Spinal cord (tissue), 10 donors: ENCODE data around the gene CRY2. TPM values are rescaled to one million over a fixed set of nuclear protein-coding genes. Genes with fewer than 3 reads are reported as not detected.
A peak's percentile ranks its signal among the peaks of the same experiment; 100 is the strongest.
"Not testable (repeated sequence)": the region's sequence is repeated elsewhere in the genome, so short reads cannot be mapped to it uniquely, and the experiment has no call there.

ENCODE experiments used
- DNase-seq, 6 donors: peaks; one replicate each; pipeline versions ENCODE4 v3.0.0 to v3.0.0-alpha.2; 2013 to 2015; ENCODE audit warnings: low spot score in 6 of 6, low read depth in 4 of 6
- H3K27ac ChIP-seq: one replicate; pipeline ENCODE4 v1.5.1; 2013; ENCODE audit warnings: low read depth, low read length, control low read depth
- H3K27me3 ChIP-seq: one replicate; pipeline ENCODE4 v1.6.1; 2013; ENCODE audit warnings: low read length; ENCODE audit not compliant: control insufficient read depth, insufficient read depth
- H3K36me3 ChIP-seq: one replicate; pipeline ENCODE4 v1.6.1; 2013; ENCODE audit warnings: low read length; ENCODE audit not compliant: control insufficient read depth, insufficient read depth
- H3K4me1 ChIP-seq: one replicate; pipeline ENCODE4 v1.6.1; 2013; ENCODE audit warnings: low read length; ENCODE audit not compliant: control insufficient read depth, insufficient read depth
- H3K4me3 ChIP-seq: one replicate; pipeline ENCODE4 v1.5.1; 2013; ENCODE audit warnings: low read depth, low read length, control low read depth
- H3K9me3 ChIP-seq: one replicate; pipeline ENCODE4 v1.6.1; 2013; ENCODE audit warnings: low read length; ENCODE audit not compliant: control insufficient read depth, insufficient read depth
- WGBS: methylation state at CpG from one replicate; pipeline ENCODE4 v1.1.5; 2013; ENCODE audit warnings: missing lambda C conversion rate; ENCODE audit not compliant: insufficient coverage; 5-methylcytosine and 5-hydroxymethylcytosine counted together
- polyA plus RNA-seq, 2 donors: library from polyadenylated mRNA; unstranded; fragments of 120-200 nt; gene quantifications; one replicate each; pipeline ENCODE4 v1.2.1, GENCODE V29; 2013; ENCODE audit not compliant: insufficient read length in 2 of 2
- total RNA-seq, 2 donors: library from RNA; depleted of rRNA in 1 of 2; stranded (reverse); fragments of 120-200 nt in 1 of 2; fragments of >200 nt in 1 of 2; gene quantifications; one replicate each; pipeline versions ENCODE4 v1.2.3 to v1.2.4, GENCODE V29; 2013 to 2014
- donor health status: healthy.

Gene CRY2
- total and polyA plus RNA-seq, 4 donors: 38.9 to 45.2 (median 41.7) TPM

DNA sequence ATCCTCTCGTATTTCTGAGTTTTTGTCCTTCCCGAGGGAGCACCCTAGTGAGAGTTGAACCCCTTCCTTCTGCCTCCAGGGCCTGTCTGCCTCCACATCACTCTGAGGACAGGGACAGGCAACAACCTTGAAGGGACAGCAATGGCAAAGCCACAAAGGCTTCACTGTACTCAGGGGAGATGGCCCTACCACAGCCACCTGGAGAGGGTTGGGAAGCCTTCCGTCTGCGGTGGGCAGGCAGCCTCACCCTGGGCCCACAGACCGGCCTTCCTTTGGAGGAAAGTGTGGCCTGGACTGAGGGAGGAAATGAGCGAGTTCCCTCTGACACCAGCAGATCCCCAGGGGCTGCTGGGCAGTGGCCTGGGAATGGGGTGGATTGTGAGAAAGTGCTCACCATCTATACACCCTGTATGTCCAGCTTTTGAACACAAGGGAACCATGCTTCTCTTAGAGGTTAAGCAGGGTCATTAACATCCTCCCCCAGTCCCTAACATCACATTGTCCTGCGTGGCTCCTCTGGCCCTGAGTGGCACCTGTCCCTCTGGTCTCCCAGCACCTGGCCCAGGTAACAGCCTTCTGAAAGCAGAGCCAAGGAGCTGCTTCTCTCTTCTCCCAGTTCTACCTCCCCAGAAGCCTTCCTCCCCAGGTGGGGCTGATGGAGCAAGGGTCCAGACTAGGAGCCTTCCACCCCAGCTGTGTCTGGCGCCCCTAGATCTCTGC is 35.5 kb upstream of the CRY2 start:
- WGBS: 92% methylated on average over 7 of the region's 8 CpGs
- H3K4me1 ChIP-seq: peaks cover 15% of the 10 kb centered on the region
- no peak overlapping the region for H3K4me3 ChIP-seq
- no peaks in the 10 kb centered on the region for H3K27me3 ChIP-seq
- H3K27ac ChIP-seq: no peak overlapping the region
- H3K36me3 ChIP-seq: peaks cover 44% of the 10 kb centered on the region
- H3K9me3 ChIP-seq: no peaks in the 10 kb centered on the region
- no peak for DNase-seq

DNA sequence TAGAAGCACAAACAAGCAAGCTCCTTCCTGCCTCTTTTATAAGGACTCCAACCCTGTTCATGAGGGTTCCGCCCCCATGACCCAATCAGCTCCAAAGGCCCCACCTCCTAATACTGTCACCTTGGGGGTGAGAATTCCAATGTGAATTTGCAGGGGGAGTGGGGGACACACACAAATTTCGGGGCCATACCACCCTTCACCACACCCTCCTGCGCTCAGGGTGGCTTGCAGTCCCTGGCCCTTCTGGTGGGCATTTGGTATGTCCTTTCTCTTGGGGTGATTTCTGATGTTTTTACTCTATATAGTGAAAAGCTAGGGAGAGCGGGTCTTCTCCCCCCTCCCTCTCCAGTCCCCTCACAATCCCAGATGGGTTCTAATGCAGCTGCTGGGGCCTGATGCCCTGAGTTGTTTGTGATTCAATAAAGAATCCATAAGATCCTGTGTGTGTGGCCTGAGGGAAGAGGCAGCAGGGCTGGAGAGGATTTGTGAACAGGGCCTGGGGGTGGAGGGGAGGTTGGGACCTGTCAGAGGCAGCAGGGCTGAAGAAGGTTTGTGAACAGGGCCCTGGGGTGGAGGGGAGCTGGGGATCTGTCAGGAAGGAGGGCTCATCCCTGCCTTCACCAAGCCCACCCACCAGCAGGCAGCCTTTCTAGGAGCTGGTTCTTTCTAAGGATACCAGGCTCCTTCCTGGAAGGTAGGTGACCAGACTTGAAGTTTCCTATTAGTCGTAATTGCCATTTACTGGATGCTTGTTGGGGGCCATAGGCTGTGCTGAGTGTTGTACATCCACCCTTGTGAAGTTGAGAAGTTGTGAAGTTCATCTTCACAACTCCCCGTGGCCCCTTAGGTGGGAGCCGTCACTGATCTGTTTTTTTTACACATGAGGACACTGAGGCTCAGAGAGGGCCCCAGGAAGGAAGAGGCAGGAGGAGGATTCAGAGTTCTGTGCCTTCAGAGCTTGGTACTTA is 34.4 kb upstream of the CRY2 start:
- peaks cover 40% of the 10 kb centered on the region for H3K36me3 ChIP-seq
- no peak overlapping the region for H3K4me3 ChIP-seq
- peaks cover 4% of the 10 kb centered on the region for H3K4me1 ChIP-seq
- no peaks in the 10 kb centered on the region for H3K27me3 ChIP-seq
- H3K27ac ChIP-seq: no peak overlapping the region
- WGBS: 83% methylated on average over 3 of the region's 7 CpGs
- no peaks in the 10 kb centered on the region for H3K9me3 ChIP-seq
- no peak for DNase-seq

DNA sequence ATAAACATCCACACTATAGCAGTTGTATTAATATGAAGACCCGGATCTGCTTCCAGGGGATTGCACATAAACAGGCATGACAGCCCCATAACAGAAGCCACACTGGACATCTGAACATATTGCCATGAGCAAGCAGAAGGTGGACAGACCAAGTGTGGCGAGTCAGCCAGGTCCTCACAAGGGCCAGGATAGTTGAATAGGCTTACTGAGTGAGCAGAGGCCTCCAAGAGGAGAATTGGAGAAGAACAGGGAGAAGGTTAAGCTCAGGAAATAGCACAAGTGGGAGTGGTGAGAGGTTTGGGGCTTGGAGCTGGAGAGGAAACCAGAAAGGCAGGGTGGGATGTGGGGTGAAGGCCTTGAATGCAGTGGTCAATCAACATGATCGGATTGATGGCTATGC is 31.5 kb upstream of the CRY2 start:
- no peak for DNase-seq
- WGBS: 40% methylated on average over 1 of the region's 3 CpGs
- no peak overlapping the region for H3K4me3 ChIP-seq
- H3K4me1 ChIP-seq: peaks cover 3% of the 10 kb centered on the region
- peaks cover 17% of the 10 kb centered on the region for H3K36me3 ChIP-seq
- H3K27ac ChIP-seq: no peak overlapping the region
- no peaks in the 10 kb centered on the region for H3K9me3 ChIP-seq
- H3K27me3 ChIP-seq: no peaks in the 10 kb centered on the region

DNA sequence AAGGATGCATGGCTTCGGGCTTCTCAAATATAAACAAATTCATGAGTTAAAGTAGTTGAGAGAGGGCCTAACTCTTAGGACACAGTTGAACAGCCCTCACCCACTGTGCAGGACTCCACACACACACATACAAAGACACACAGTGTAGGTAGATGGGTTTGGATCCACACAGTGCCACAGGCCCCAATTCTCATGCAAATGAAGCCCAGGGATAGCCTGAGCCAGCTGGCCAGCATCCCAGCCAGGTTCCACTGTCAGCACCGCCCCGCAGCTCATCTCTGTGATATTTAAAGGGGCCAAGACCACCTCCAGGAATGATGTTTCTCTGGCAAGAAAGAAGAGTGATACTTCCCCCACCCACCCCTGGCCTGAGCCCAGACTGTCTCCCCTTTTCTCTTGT is 30.7 kb upstream of the CRY2 start:
- peak in 2 of 6 donors; percentile 46 to 73 for DNase-seq
- H3K9me3 ChIP-seq: no peaks in the 10 kb centered on the region
- no peak overlapping the region for H3K27ac ChIP-seq
- H3K27me3 ChIP-seq: no peaks in the 10 kb centered on the region
- 17% methylated on average over 2 of the region's 3 CpGs for WGBS
- peaks cover 9% of the 10 kb centered on the region for H3K36me3 ChIP-seq
- H3K4me1 ChIP-seq: peaks cover 3% of the 10 kb centered on the region
- H3K4me3 ChIP-seq: no peak overlapping the region

DNA sequence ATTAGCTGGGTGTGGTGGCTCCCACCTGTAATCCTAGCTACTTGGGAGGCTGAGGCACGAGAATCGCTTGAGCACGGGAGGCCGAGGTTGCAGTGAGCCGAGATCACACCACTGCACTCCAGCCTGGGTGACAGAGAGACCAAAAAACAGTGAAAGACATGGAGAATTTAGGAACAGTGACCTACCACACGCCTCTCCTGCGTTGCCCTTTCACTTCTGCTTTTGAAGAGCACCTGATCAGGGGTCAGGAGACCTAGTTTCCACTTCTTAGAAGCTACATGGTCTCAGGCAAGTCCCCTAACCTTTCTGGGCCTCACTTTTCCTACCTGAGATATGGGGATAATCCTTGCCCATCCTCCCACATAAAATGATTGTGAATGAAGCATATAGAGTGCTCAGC is 30.1 kb upstream of the CRY2 start:
- no peak overlapping the region for H3K27ac ChIP-seq
- peaks cover 3% of the 10 kb centered on the region for H3K4me1 ChIP-seq
- H3K9me3 ChIP-seq: no peaks in the 10 kb centered on the region
- H3K36me3 ChIP-seq: peaks cover 3% of the 10 kb centered on the region
- DNase-seq: no peak
- H3K27me3 ChIP-seq: no peaks in the 10 kb centered on the region
- H3K4me3 ChIP-seq: no peak overlapping the region
- WGBS: 97% methylated on average over 7 of the region's 7 CpGs

DNA sequence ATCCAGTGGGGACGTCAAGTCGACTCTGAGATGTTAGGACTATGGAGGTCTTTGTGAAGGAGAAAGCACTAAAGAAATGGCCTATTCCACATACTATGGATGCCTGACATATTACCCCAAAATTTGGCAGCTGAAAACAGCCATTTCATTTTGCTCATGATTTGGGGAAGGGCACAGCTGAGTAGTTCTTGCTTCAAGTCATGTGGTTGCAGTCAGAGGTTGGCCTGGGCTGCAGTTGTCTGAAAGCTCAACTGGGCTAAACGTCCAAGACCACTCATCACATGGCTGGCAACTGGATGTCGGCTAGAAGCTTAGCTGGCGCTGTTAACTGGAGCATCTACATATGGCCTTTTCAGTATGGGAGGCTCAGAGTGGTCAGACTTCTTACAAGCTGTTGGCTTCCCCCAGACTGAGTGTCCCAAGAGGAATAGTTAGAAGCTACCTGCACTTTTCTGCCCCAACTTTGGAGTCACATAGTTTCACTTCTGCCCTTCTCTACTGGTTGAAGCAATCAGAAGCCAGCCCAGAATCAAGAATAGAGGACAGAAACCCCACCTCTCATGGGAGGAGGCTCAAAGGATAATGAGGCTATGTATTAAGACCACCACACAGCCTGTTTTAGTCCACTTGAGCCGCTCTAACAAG is 28.2 kb upstream of the CRY2 start:
- no peaks in the 10 kb centered on the region for H3K36me3 ChIP-seq

DNA sequence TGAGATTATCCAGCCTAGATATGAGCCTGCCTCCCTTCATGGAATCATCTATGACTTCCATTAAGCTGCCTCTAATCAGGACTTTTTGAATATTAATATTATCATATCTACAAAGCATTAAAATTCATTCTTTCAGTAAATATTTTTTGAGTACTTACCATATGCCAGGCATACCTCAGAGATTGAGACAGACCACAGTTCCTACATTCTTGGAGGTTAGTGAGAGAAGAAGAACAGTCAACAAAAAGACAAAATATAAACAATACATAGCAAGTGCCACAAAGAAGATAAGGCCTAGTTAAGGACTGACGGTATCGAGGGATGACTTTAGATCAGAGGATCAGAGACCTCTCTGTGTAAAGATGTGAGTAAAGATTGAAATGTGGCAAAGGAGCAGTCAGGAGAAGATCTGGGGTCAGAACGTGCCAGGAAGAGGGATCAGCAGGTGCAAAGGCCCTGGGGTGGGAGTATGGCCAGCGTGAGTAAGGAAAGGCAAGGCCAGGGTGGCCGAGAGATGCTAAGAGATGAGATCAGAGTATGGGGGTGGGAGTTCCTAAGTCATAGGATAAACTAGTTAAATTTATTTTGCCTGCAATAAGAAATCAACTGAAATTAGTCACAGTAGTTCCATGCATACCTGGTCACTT is 26.9 kb upstream of the CRY2 start:
- DNase-seq: no peak
- Histone ChIP-seq H3K4me3 (no peak overlapping the region), H3K4me1 (peaks cover 3% of the 10 kb centered on the region), H3K36me3 (no peaks in the 10 kb centered on the region), H3K9me3 (no peaks in the 10 kb centered on the region), H3K27me3 (no peaks in the 10 kb centered on the region), H3K27ac (no peak overlapping the region)
- 96% methylated on average over 4 of the region's 5 CpGs for WGBS

More for the DNA sequence above, 28.2 kb upstream of the CRY2 start:
- H3K27ac ChIP-seq: no peak overlapping the region
- H3K27me3 ChIP-seq: no peaks in the 10 kb centered on the region
- H3K9me3 ChIP-seq: no peaks in the 10 kb centered on the region
- H3K4me1 ChIP-seq: peaks cover 3% of the 10 kb centered on the region
- H3K4me3 ChIP-seq: no peak overlapping the region
- no peak for DNase-seq
- WGBS: 86% methylated on average over 3 of the region's 6 CpGs

DNA sequence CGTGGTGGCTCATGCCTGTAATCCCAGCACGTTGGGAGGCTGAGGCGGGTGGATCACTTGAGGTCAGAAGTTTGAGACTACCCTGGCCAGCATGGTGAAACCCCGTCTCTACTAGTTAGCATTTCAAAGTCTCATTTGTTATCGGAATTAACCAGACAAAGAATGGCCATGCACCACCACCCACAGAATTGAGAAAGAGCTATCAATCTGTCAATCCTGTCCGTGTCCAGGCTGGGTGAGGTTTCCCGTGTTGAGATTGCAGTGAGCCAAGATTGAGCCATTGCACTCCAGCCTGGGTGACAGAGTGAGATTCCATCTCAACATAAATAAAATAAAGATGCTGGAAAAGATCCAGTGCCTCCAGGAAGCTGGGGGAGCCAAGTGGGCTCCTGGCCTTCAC is 20.8 kb upstream of the CRY2 start:
- H3K27ac ChIP-seq, DNase-seq, H3K36me3 ChIP-seq, H3K9me3 ChIP-seq, H3K4me3 ChIP-seq, H3K27me3 ChIP-seq, H3K4me1 ChIP-seq: not testable (repeated sequence)
- WGBS: no CpG with 5 or more reads among the region's 7 CpGs

DNA sequence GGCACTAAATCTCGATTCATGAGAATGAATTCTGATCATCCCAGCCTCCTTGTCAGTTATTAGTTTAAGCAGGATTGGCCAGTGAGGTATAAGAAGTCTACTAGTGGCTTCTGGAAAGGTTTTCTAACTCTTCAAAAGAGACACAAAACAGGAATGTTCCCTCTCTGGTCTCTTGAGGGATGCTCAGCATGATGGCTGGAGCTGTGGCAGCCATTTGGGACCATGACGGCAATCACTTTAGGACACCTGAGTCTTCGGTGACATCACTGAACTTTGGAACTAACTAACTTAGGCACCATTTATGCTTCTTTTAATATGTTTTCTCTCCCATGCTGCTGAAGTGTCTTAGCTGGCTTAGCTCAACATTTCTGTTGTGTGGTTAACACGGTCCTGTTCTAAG is 20.2 kb upstream of the CRY2 start:
- Histone ChIP-seq H3K27ac (no peak overlapping the region), H3K36me3 (no peaks in the 10 kb centered on the region), H3K27me3 (no peaks in the 10 kb centered on the region), H3K4me1 (no peaks in the 10 kb centered on the region), H3K4me3 (no peak overlapping the region), H3K9me3 (peaks cover 2% of the 10 kb centered on the region)
- WGBS: 100% methylated on average over 4 of the region's 4 CpGs
- no peak for DNase-seq
